ENCODE measurements around the gene CCND1. TPM values are rescaled to one million over a fixed set of nuclear protein-coding genes. Genes with fewer than 3 reads are reported as not detected.

Gene CCND1
- polyA plus RNA-seq, 1 experiment: 307 TPM

DNA sequence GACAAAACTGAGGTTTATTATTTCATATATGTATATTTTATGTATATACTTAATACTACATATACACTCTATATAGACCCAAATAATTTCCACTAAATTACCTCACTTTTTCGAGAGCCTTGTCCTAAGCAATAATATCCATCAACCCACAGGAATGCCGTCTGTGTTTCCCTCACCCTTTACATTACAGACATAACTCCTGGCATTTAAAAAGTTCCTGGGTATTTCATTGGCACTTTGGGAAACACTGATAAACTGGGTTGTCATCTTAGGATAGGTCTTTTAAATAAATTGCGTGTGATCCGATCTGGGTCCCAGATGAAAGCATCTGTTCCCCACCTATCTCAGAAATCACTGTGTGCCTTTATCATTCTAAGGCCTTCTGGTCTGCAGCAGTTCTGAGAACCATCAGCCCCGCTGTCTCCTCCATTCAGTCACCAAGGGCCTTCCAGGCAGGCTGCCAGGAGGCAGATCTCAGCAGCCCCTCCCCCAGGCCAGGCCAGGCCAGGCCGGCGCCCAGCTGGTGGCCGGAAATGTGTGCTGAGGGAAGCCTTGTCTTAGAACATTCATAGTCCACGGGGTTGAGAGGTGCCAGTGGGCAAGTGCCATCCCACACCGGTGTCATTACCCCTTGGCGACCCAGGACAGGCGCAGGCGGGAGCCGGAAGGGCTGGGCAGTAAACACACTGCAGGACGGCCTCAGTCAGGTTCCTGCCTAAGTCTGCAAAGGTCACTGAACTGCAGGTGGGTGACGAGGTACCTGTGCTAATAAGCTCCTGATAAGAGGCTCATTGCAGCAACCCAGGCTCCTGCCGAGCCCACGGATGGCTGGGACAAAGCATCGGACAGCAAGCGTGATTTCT, 59.6 kb downstream of the CCND1 start:
- peaks cover 35% of the 10 kb centered on the region for H3K27me3 ChIP-seq (ENCODE audit: control insufficient read depth, insufficient read depth, low read length)
- CTCF ChIA-PET: interaction anchor here (1.0 to 1.4 kb wide), 3 partner anchors 16 to 491 kb away, joined by 3 to 4 read pairs (median 3); no protein-coding TSS in a partner anchor
- POLR2A ChIA-PET: no interaction called here

GRCh38 chr11:69702239-69702691, 61.3 kb downstream of the CCND1 start:
- CTCF ChIA-PET: no interaction called here
- peaks cover 40% of the 10 kb centered on the region for H3K27me3 ChIP-seq (ENCODE audit: control insufficient read depth, insufficient read depth, low read length)

More for the DNA sequence above, 59.6 kb downstream of the CCND1 start:
- TF ChIP-seq, protein P1, sequence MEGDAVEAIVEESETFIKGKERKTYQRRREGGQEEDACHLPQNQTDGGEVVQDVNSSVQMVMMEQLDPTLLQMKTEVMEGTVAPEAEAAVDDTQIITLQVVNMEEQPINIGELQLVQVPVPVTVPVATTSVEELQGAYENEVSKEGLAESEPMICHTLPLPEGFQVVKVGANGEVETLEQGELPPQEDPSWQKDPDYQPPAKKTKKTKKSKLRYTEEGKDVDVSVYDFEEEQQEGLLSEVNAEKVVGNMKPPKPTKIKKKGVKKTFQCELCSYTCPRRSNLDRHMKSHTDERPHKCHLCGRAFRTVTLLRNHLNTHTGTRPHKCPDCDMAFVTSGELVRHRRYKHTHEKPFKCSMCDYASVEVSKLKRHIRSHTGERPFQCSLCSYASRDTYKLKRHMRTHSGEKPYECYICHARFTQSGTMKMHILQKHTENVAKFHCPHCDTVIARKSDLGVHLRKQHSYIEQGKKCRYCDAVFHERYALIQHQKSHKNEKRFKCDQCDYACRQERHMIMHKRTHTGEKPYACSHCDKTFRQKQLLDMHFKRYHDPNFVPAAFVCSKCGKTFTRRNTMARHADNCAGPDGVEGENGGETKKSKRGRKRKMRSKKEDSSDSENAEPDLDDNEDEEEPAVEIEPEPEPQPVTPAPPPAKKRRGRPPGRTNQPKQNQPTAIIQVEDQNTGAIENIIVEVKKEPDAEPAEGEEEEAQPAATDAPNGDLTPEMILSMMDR (IDR thresholded peaks at IDR 0.05; ENCODE audit: insufficient read depth, low read depth, low read length): no peak
- DNase-seq (ENCODE audit: low read depth): no peak
- Histone ChIP-seq H3K36me3 (ENCODE audit: control insufficient read depth, insufficient read depth, low read length) (no peaks in the 10 kb centered on the region), H3K4me3 (ENCODE audit: low read depth, low read length) (no peak overlapping the region)

GRCh38 chr11:69702769-69703452, 62.0 kb downstream of the CCND1 start:
- no peak for DNase-seq (ENCODE audit: low read depth)
- POLR2A ChIA-PET: no interaction called here
- TF ChIP-seq, protein P1 (IDR thresholded peaks at IDR 0.05; ENCODE audit: insufficient read depth, low read depth, low read length): no peak
- Histone ChIP-seq H3K4me3 (ENCODE audit: low read depth, low read length) (no peak overlapping the region), H3K36me3 (ENCODE audit: control insufficient read depth, insufficient read depth, low read length) (no peaks in the 10 kb centered on the region), H3K27me3 (ENCODE audit: control insufficient read depth, insufficient read depth, low read length) (peaks cover 40% of the 10 kb centered on the region)
- CTCF ChIA-PET: interaction anchor here (0.8 kb wide), 1 partner anchor 12 kb away, joined by 3 read pairs; no protein-coding TSS in a partner anchor

More at GRCh38 chr11:69702239-69702691, 61.3 kb downstream of the CCND1 start:
- TF ChIP-seq, protein P1 (IDR thresholded peaks at IDR 0.05; ENCODE audit: insufficient read depth, low read depth, low read length): no peak
- no peak for DNase-seq (ENCODE audit: low read depth)
- POLR2A ChIA-PET: no interaction called here
- Histone ChIP-seq H3K36me3 (ENCODE audit: control insufficient read depth, insufficient read depth, low read length) (no peaks in the 10 kb centered on the region), H3K4me3 (ENCODE audit: low read depth, low read length) (no peak overlapping the region)

DNA sequence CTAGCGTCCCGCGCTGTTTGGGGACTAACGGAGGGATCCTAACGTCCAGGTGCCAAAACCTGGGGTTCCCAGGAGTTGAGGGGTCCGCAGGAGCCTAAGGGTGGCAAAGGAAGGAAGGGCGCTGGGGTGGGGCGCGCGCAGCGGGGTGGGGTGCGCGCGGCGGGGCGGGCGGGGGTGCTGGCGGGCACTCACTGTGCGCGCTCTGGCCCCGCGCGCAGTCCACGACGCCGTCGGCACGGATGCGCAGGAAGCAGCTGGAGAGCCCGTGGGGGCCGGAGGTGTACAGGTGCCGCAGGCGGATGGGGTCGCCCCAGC, 62.5 kb downstream of the CCND1 start:
- H3K27me3 ChIP-seq (ENCODE audit: control insufficient read depth, insufficient read depth, low read length): peaks cover 39% of the 10 kb centered on the region
- no peak overlapping the region for H3K4me3 ChIP-seq (ENCODE audit: low read depth, low read length)
- TF ChIP-seq, protein P1 (IDR thresholded peaks at IDR 0.05; ENCODE audit: insufficient read depth, low read depth, low read length): no peak
- no peaks in the 10 kb centered on the region for H3K36me3 ChIP-seq (ENCODE audit: control insufficient read depth, insufficient read depth, low read length)
- ChIA-PET CTCF (interaction anchor here (0.8 kb wide), 1 partner anchor 12 kb away, joined by 3 read pairs; no protein-coding TSS in a partner anchor), POLR2A (no interaction called here)
- no peak for DNase-seq (ENCODE audit: low read depth)

Other genes starting within 250 kb of the CCND1 start
- gene LINC01488, start 159.5 kb upstream of the CCND1 start, polyA plus RNA-seq (2011; rRNA removed): not detected in 2 replicates
- 13.7 and 14.5 TPM in 2 replicates for gene LTO1, start 34.2 kb downstream of the CCND1 start, polyA plus RNA-seq (2011; rRNA removed)
- not detected in 2 replicates for gene FGF19, start 62.9 kb downstream of the CCND1 start, polyA plus RNA-seq (2011; rRNA removed)
- not detected in 2 replicates for gene FGF4, start 134.2 kb downstream of the CCND1 start, polyA plus RNA-seq (2011; rRNA removed)
- gene FGF3, start 178.3 kb downstream of the CCND1 start, polyA plus RNA-seq (2011; rRNA removed): not detected in 2 replicates